H1 (cell line): ENCODE measurements around the gene TCF4. TPM values are rescaled to one million over a fixed set of nuclear protein-coding genes. Genes with fewer than 3 reads are reported as not detected.

Experiments used
- CTCF ChIA-PET: fragments of 300-600 bp; sonication (Branson Sonifier 250); formaldehyde crosslinking; loops from one replicate; lab custom pipeline; 2021; ENCODE audit not compliant: partially characterized antibody; lab: Charles Lee
- POLR2A ChIA-PET: fragments of 300-600 bp; sonication (Branson Sonifier 250); formaldehyde crosslinking; loops from one replicate; lab custom pipeline; 2021; ENCODE audit warnings: inconsistent platforms; ENCODE audit not compliant: partially characterized antibody; lab: Charles Lee
- DNase-seq, 2 experiments: peaks; one replicate each; pipeline versions ENCODE4 v3.0.0 to v3.0.0-alpha.2; 2010 to 2022; ENCODE audit warnings: low spot score in 2 of 2, low read depth in 1 of 2, mixed read lengths in 1 of 2
- FAIRE-seq: peaks from 2 replicates; lab custom pipeline; 2011; peaks lifted over from hg19 to GRCh38; lab: Jason Lieb, UNC
- H2AFZ ChIP-seq: 2 replicates; pipeline ENCODE4 v1.8.1; 2012; ENCODE audit warnings: low read length, inconsistent platforms
- H2AK5ac ChIP-seq: 2 replicates; pipeline ENCODE4 v1.6.1; 2013; ENCODE audit warnings: low read depth, low read length
- H2BK120ac ChIP-seq: replicated peaks from 2 replicates; pipeline ENCODE3; 2013; ENCODE audit warnings: low read depth, low read length, inconsistent platforms
- H2BK12ac ChIP-seq: 2 replicates; pipeline ENCODE4 v1.6.1; 2013; ENCODE audit warnings: low read depth, low read length
- H2BK15ac ChIP-seq: 2 replicates; pipeline ENCODE4 v1.6.1; 2013; ENCODE audit warnings: low read length
- H2BK20ac ChIP-seq: 2 replicates; pipeline ENCODE4 v1.6.1; 2013; ENCODE audit warnings: low read length
- H2BK5ac ChIP-seq: 2 replicates; pipeline ENCODE4 v1.6.1; 2013; ENCODE audit warnings: low read depth, low read length
- H3K14ac ChIP-seq: 2 replicates; pipeline ENCODE4 v1.6.1; 2013; ENCODE audit warnings: inconsistent platforms; ENCODE audit not compliant: insufficient read length
- H3K18ac ChIP-seq: 2 replicates; pipeline ENCODE4 v1.6.1; 2013; ENCODE audit warnings: low read length; ENCODE audit errors: extremely low read depth
- H3K23ac ChIP-seq: 2 replicates; pipeline ENCODE4 v1.6.1; 2013; ENCODE audit warnings: inconsistent platforms; ENCODE audit not compliant: insufficient read length
- H3K23me2 ChIP-seq: 2 replicates; pipeline ENCODE4 v1.6.1; 2013; ENCODE audit warnings: low read depth, low read length
- H3K27ac ChIP-seq: 2 replicates; pipeline ENCODE4 v1.6.1; 2011; ENCODE audit warnings: low read depth, low read length, inconsistent platforms
- H3K27me3 ChIP-seq, 4 experiments: replicated peaks in 1 of 4; 1 replicate in 1 of 4; 2 replicates in 3 of 4; pipeline versions ENCODE4 v1.6.1 to v1.8.1; 2011 to 2013; ENCODE audit warnings: low read length in 3 of 4, mild to moderate bottlenecking in 3 of 4, inconsistent platforms in 2 of 4, mixed read lengths in 2 of 4, moderate library complexity in 1 of 4; ENCODE audit not compliant: control insufficient read depth in 3 of 4, insufficient read depth in 3 of 4; ENCODE audit errors: extremely low read depth in 1 of 4
- H3K36me3 ChIP-seq, 4 experiments: 2 replicates each; pipeline versions ENCODE4 v1.6.1 to v1.8.1; 2011 to 2013; ENCODE audit warnings: mild to moderate bottlenecking in 4 of 4, low read length in 3 of 4, moderate library complexity in 2 of 4, control low read depth in 1 of 4, inconsistent platforms in 1 of 4; ENCODE audit not compliant: insufficient read depth in 4 of 4, control insufficient read depth in 2 of 4
- H3K4ac ChIP-seq: replicated peaks from 2 replicates; pipeline ENCODE3; 2013; ENCODE audit warnings: low read length, low read depth, mixed read lengths, inconsistent platforms; ENCODE audit not compliant: insufficient read length
- H3K4me1 ChIP-seq, 4 experiments: replicated peaks in 1 of 4; 1 replicate in 1 of 4; 2 replicates in 3 of 4; pipeline versions ENCODE4 v1.6.1 to v1.8.1; 2011 to 2013; ENCODE audit warnings: low read length in 3 of 4, inconsistent platforms in 2 of 4, mixed read lengths in 1 of 4; ENCODE audit not compliant: insufficient read depth in 4 of 4, control insufficient read depth in 3 of 4
- H3K4me2 ChIP-seq, 2 experiments: 2 replicates each; pipeline versions ENCODE4 v1.6.1 to v1.8.1; 2011 to 2013; ENCODE audit warnings: low read depth in 2 of 2, low read length in 2 of 2, control low read depth in 1 of 2, inconsistent platforms in 1 of 2, mild to moderate bottlenecking in 1 of 2; ENCODE audit not compliant: insufficient read depth in 1 of 2
- H3K4me3 ChIP-seq, 4 experiments: fragments of 200-600, 300-600 bp in 1 of 4; sonication (generic), shearing (Covaris generic), sonication (Bioruptor Twin) in 1 of 4; 2 replicates each; pipeline versions ENCODE4 v1.5.1 to v1.8.1; 2011 to 2016; ENCODE audit warnings: low read length in 4 of 4, low read depth in 3 of 4, control low read depth in 2 of 4, inconsistent platforms in 2 of 4, mild to moderate bottlenecking in 2 of 4, mixed read lengths in 1 of 4, moderate library complexity in 1 of 4; ENCODE audit not compliant: insufficient read depth in 2 of 4; ENCODE audit errors: extremely low read depth in 1 of 4
- H3K56ac ChIP-seq: replicated peaks from 2 replicates; pipeline ENCODE3; 2013; ENCODE audit warnings: low read depth, mild to moderate bottlenecking, mixed read lengths, low read length, inconsistent platforms; ENCODE audit not compliant: insufficient read length
- H3K79me1 ChIP-seq: 2 replicates; pipeline ENCODE4 v1.6.1; 2013; ENCODE audit warnings: low read depth, low read length, control low read depth
- H3K79me2 ChIP-seq, 2 experiments: 2 replicates each; pipeline versions ENCODE4 v1.6.1 to v1.8.1; 2012 to 2013; ENCODE audit warnings: low read length in 2 of 2, mild to moderate bottlenecking in 2 of 2, inconsistent platforms in 1 of 2; ENCODE audit not compliant: insufficient read depth in 2 of 2, control insufficient read depth in 1 of 2
- H3K9ac ChIP-seq, 4 experiments: replicated peaks in 1 of 4; 1 replicate in 1 of 4; 2 replicates in 3 of 4; pipeline versions ENCODE4 v1.6.1 to v1.8.1; 2011 to 2013; ENCODE audit warnings: low read depth in 3 of 4, low read length in 3 of 4, control low read depth in 2 of 4, mild to moderate bottlenecking in 2 of 4, moderate library complexity in 2 of 4, inconsistent platforms in 1 of 4; ENCODE audit errors: extremely low read depth in 1 of 4
- H3K9me3 ChIP-seq, 2 experiments: 2 replicates each; pipeline versions ENCODE4 v1.6.1 to v1.8.1; 2012 to 2013; ENCODE audit warnings: mild to moderate bottlenecking in 2 of 2, moderate library complexity in 2 of 2, control low read depth in 1 of 2, inconsistent platforms in 1 of 2, low read depth in 1 of 2, low read length in 1 of 2, mixed read lengths in 1 of 2; ENCODE audit not compliant: insufficient read depth in 2 of 2
- H4K20me1 ChIP-seq, 2 experiments: replicated peaks in 1 of 2; 2 replicates each; pipeline versions ENCODE3 to v1.8.1; 2011 to 2013; ENCODE audit warnings: inconsistent platforms in 2 of 2, low read length in 2 of 2, mild to moderate bottlenecking in 1 of 2; ENCODE audit not compliant: insufficient read depth in 2 of 2, control insufficient read depth in 1 of 2
- H4K5ac ChIP-seq: 2 replicates; pipeline ENCODE4 v1.6.1; 2013; ENCODE audit warnings: low read length, low read depth, mixed read lengths, inconsistent platforms; ENCODE audit not compliant: insufficient read length
- H4K8ac ChIP-seq: 2 replicates; pipeline ENCODE4 v1.8.0; 2013; ENCODE audit warnings: mild to moderate bottlenecking, moderate library complexity, low read length, inconsistent platforms; ENCODE audit not compliant: insufficient read depth; ENCODE audit errors: extremely low read depth
- H4K91ac ChIP-seq: replicated peaks from 2 replicates; pipeline ENCODE3; 2013; ENCODE audit warnings: low read length, mixed read lengths, inconsistent platforms; ENCODE audit not compliant: insufficient read length
- ATF3 ChIP-seq: IDR thresholded peaks from 2 replicates; pipeline ENCODE4 v1.6.1; 2011; ENCODE audit warnings: low read depth, mild to moderate bottlenecking, low read length; ENCODE audit not compliant: insufficient read depth
- BACH1 ChIP-seq: IDR thresholded peaks from 2 replicates; pipeline ENCODE4 v1.6.1; 2012; ENCODE audit warnings: low read length, improper control_type of control experiment
- BCL11A ChIP-seq, 2 experiments: IDR thresholded peaks; one replicate each; pipeline ENCODE4 v1.6.1; 2011; ENCODE audit warnings: low read depth in 2 of 2, low read length in 2 of 2, mild to moderate bottlenecking in 2 of 2
- CBX5 ChIP-seq: fragments of 300-800, 300-1000 bp; sonication (generic); IDR thresholded peaks from 2 replicates; pipeline ENCODE4 v1.7.1; 2016; ENCODE audit warnings: antibody characterized with exemption, low read length, low read depth
- CBX8 ChIP-seq: fragments of 300-800, 300-1000 bp; sonication (generic); IDR thresholded peaks from 2 replicates; pipeline ENCODE4 v1.7.1; 2016; ENCODE audit warnings: low read depth, low read length, borderline replicate concordance
- CHD1 ChIP-seq: IDR thresholded peaks from 2 replicates; pipeline ENCODE4 v1.6.1; 2012; ENCODE audit warnings: low read depth, low read length, improper control_type of control experiment
- CTBP2 ChIP-seq: IDR thresholded peaks from 2 replicates; pipeline ENCODE4 v1.7.0; 2011; ENCODE audit warnings: borderline replicate concordance, mild to moderate bottlenecking, moderate library complexity, mixed read lengths, low read length; ENCODE audit not compliant: insufficient read depth, insufficient read length
- KDM1A ChIP-seq: fragments of 200-600, 300-600 bp; sonication (generic); IDR thresholded peaks from 2 replicates; pipeline ENCODE4 v1.7.1; 2016; ENCODE audit warnings: mild to moderate bottlenecking, low read length, borderline replicate concordance
- MAFK ChIP-seq: IDR thresholded peaks from 2 replicates; pipeline ENCODE4 v1.6.1; 2012; ENCODE audit warnings: low read depth, mild to moderate bottlenecking, improper control_type of control experiment, low read length
- MAX ChIP-seq: IDR thresholded peaks from 2 replicates; pipeline ENCODE4 v1.6.1; 2012; ENCODE audit warnings: inconsistent platforms
- POLR2AphosphoS5 ChIP-seq: IDR thresholded peaks from 2 replicates; pipeline ENCODE4 v1.6.1; 2011; ENCODE audit warnings: low read depth, low read length
- SIX5 ChIP-seq: IDR thresholded peaks from 2 replicates; pipeline ENCODE4 v1.6.1; 2011; ENCODE audit warnings: mild to moderate bottlenecking, low read depth, low read length
- SP4 ChIP-seq: IDR thresholded peaks from 2 replicates; pipeline ENCODE4 v1.6.1; 2012; ENCODE audit warnings: low read length, inconsistent platforms
- TAF1 ChIP-seq: IDR thresholded peaks from 2 replicates; pipeline ENCODE4 v1.6.1; 2011; ENCODE audit warnings: mild to moderate bottlenecking, low read depth, low read length
- ZNF274 ChIP-seq: IDR thresholded peaks from 2 replicates; pipeline ENCODE4 v1.7.0; 2012; ENCODE audit warnings: low read length, borderline replicate concordance; ENCODE audit errors: extremely low read depth
- WGBS, 2 experiments: shearing (Covaris generic) in 1 of 2; methylation state at CpG; one replicate each; pipeline versions ENCODE4 v1.1.6 to v1.1.7; 2013 to 2015; ENCODE audit warnings: low lambda C conversion rate in 2 of 2, mixed read lengths in 2 of 2, inconsistent platforms in 1 of 2, low coverage in 1 of 2, missing lambda C conversion rate in 1 of 2; ENCODE audit not compliant: insufficient replicate concordance in 2 of 2, insufficient coverage in 1 of 2, insufficient read length in 1 of 2; ENCODE audit errors: extremely low coverage in 1 of 2, missing lambda C conversion rate in 1 of 2; 5-methylcytosine and 5-hydroxymethylcytosine counted together
- polyA plus RNA-seq, 7 experiments: library from polyadenylated mRNA; depleted of rRNA in 3 of 7; stranded (reverse) in 5 of 7; unstranded in 2 of 7; fragments of >200 nt in 5 of 7; fragments of 200-250 nt in 2 of 7; gene quantifications; 1 replicate in 5 of 7; 2 replicates in 1 of 7; 4 replicates in 1 of 7; pipeline versions ENCODE4 v1.2.1 to v1.2.3, GENCODE V29; 2011 to 2013; ENCODE audit warnings: missing spikeins in 2 of 7, mixed read lengths in 2 of 7
- total RNA-seq: library from RNA; stranded (reverse); fragmentation: NEBNext Ultra II Directional; extraction: Animal tissue kit (Norgen Biotek cat#: 25700); gene quantifications from 2 replicates; pipeline ENCODE4 v1.2.1, GENCODE V29; 2021

TCF4 gene
- total and polyA plus RNA-seq, 2 of the 8 experiments (the other 6 are each of a cell fraction or from before 2014, with no cell fraction given) = 59.3 to 118 TPM

GRCh38 chr18:55173291-55173690, 414.7 kb downstream of the TCF4 start:
- Histone ChIP-seq H3K23ac (no peak overlapping the region), H2AK5ac (no peak overlapping the region), H3K18ac (no peak overlapping the region), H3K4me3 (no peak overlapping the region), H3K56ac (no peak overlapping the region), H4K20me1 (no peaks in the 10 kb centered on the region), H4K5ac (no peak overlapping the region), H3K27me3 (peaks cover 0 to 1% (median 0%) of the 10 kb centered on the region in 4 experiments; a peak in 1 of 7 replicates), H2BK20ac (no peak overlapping the region), H2AFZ (no peak overlapping the region), H3K9me3 (peaks cover 0 to 4% of the 10 kb centered on the region in 2 experiments; a peak in 1 of 4 replicates), H4K8ac (no peak overlapping the region), H2BK120ac (no peak overlapping the region), H4K91ac (no peak overlapping the region), H2BK15ac (no peak overlapping the region), H3K79me2 (no peaks in the 10 kb centered on the region), H2BK5ac (no peak overlapping the region), H2BK12ac (no peak overlapping the region), H3K36me3 (no peaks in the 10 kb centered on the region), H3K4me1 (no peaks in the 10 kb centered on the region), H3K4me2 (no peak overlapping the region), H3K79me1 (no peaks in the 10 kb centered on the region), H3K23me2 (0 out of 2 replicates have a peak, but pooled peaks cover 2% of the 10 kb centered on the region), H3K9ac (no peak overlapping the region), H3K14ac (no peak overlapping the region), H3K4ac (no peak overlapping the region), H3K27ac (no peak overlapping the region)
- FAIRE-seq = no peak
- DNase-seq = no peak
- WGBS, 2 experiments = 88% methylated on average over 2 of the region's 2 CpGs; no CpG with 5 or more reads in 1 of the 2 experiments
- CTCF ChIA-PET = no interaction called here
- POLR2A ChIA-PET = interaction anchor here (1.1 kb wide), 1 partner anchor 12 kb away, joined by 4 read pairs; no protein-coding TSS in a partner anchor
- TF ChIP-seq MAX (no peak), TAF1 (no peak), ZNF274 (no peak), BACH1 (no peak), CBX8 (no peak), CHD1 (no peak), MAFK (no peak), CTBP2 (no peak), ATF3 (no peak), BCL11A (IDR thresholded peaks at IDR 0.05; ENCODE audit: low read depth in 2 of 2, low read length in 2 of 2) (no peak), POLR2AphosphoS5 (no peak), CBX5 (no peak), SP4 (no peak), KDM1A (no peak), SIX5 (no peak)
